ENCODE results near the gene PIGP.
A peak's percentile ranks its signal among the peaks of the same experiment; 100 is the strongest.

Gene PIGP

DNA sequence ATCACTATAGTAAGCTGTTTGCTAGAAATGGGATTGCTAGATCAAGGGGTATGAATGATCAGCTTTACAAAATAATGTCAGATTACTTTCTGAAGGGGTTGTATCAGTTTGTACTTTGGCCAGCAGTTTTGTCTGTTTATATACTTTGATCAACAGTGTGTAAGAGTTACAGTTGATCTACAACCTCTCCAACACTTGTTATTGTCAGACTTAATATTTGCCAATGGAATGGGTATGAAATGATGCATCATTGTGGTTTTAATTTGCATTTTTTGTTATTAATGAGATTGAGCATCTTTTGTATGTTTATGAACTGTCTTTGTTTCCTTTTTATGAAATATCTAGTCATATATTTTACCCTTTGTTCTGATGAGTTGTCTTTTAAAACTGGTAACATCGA, 4.5 kb upstream of the PIGP start:
- no peak overlapping the region for H3K4me2 ChIP-seq (ENCODE audit: insufficient read depth, low read length)
- TF ChIP-seq EZH2 (IDR thresholded peaks at IDR 0.05; ENCODE audit: borderline replicate concordance, low read depth, low read length, severe bottlenecking), result no peak
- TF ChIP-seq, protein P1, sequence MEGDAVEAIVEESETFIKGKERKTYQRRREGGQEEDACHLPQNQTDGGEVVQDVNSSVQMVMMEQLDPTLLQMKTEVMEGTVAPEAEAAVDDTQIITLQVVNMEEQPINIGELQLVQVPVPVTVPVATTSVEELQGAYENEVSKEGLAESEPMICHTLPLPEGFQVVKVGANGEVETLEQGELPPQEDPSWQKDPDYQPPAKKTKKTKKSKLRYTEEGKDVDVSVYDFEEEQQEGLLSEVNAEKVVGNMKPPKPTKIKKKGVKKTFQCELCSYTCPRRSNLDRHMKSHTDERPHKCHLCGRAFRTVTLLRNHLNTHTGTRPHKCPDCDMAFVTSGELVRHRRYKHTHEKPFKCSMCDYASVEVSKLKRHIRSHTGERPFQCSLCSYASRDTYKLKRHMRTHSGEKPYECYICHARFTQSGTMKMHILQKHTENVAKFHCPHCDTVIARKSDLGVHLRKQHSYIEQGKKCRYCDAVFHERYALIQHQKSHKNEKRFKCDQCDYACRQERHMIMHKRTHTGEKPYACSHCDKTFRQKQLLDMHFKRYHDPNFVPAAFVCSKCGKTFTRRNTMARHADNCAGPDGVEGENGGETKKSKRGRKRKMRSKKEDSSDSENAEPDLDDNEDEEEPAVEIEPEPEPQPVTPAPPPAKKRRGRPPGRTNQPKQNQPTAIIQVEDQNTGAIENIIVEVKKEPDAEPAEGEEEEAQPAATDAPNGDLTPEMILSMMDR (IDR thresholded peaks at IDR 0.05; ENCODE audit: borderline replicate concordance, extremely low read depth, low read length, poor library complexity, severe bottlenecking), result no peak

DNA sequence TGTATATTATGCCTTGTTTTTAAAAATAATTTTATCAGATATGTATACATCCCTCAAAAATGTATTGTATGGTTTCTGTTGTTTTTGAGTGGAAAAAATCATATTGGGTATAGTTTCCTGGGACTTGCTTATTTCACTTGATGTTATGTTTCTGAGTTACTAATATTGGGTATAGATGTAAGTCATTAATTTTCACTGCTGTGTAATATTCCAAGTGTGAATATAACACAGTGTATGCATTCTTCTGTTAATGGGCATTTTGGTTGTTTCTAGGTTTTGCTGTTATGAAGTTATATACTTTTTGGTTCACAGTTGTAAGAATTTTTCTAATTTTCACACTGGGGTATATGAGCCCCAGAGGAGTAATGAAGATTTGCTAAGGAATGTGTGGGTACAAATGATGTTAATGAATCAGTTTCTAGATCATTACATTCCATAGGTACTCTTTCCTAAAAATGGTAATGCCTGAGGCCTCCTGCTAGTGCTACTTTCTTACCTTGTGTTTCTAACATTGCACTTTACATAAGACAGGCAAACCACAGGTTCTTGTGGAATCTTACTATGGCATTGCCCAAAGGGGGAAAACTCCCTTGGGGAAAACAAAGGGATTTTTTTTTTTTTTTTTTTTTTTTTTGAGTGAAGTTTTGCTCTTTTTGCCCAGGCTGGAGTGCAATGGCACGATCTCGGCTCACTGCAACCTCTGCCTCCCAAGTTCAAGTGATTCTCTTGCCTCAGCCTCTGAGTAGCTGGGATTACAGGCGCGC, 3.4 kb upstream of the PIGP start:
- Histone ChIP-seq H4K20me1 (ENCODE audit: insufficient read depth, low read length) (peaks cover 24% of the 10 kb centered on the region; the same call in 1 of the 2 replicates), H3K27me3 (ENCODE audit: insufficient read depth, low read length, poor library complexity) (no peaks in the 10 kb centered on the region), H2AFZ (ENCODE audit: low read depth, low read length) (no peak overlapping the region), H3K79me2 (ENCODE audit: insufficient read depth, low read length) (peaks cover 93% of the 10 kb centered on the region), H3K36me3 (ENCODE audit: insufficient read depth, low read length) (no peaks in the 10 kb centered on the region; the same call in 1 of the 2 replicates), H3K4me1 (ENCODE audit: insufficient read depth, low read length) (peaks cover 33% of the 10 kb centered on the region), H3K9me3 (ENCODE audit: insufficient read depth, low read length, severe bottlenecking) (no peaks in the 10 kb centered on the region), H3K9ac (ENCODE audit: low read depth, low read length) (no peak overlapping the region), H3K27ac (ENCODE audit: low read length) (no peak overlapping the region), H3K4me2 (ENCODE audit: insufficient read depth, low read length) (peak overlapping the region; percentile 10; the same call in 1 of the 2 replicates), H3K4me3 (ENCODE audit: low read depth in 1 of 2, low read length in 2 of 2) (no peak overlapping the region)
- no peak for TF ChIP-seq EZH2 (IDR thresholded peaks at IDR 0.05; ENCODE audit: borderline replicate concordance, low read depth, low read length, severe bottlenecking)
- TF ChIP-seq, protein P1 (IDR thresholded peaks at IDR 0.05; ENCODE audit: borderline replicate concordance, extremely low read depth, low read length, poor library complexity, severe bottlenecking), result no peak
- DNase-seq (no peak), ATAC-seq (ENCODE audit: insufficient read depth, low read depth) (no peak)

More for the DNA sequence above, 4.5 kb upstream of the PIGP start:
- Histone ChIP-seq H3K9ac (ENCODE audit: low read depth, low read length) (no peak overlapping the region), H3K27me3 (ENCODE audit: insufficient read depth, low read length, poor library complexity) (no peaks in the 10 kb centered on the region), H3K36me3 (ENCODE audit: insufficient read depth, low read length) (no peaks in the 10 kb centered on the region; the same call in 1 of the 2 replicates), H3K4me1 (ENCODE audit: insufficient read depth, low read length) (peaks cover 24% of the 10 kb centered on the region), H4K20me1 (ENCODE audit: insufficient read depth, low read length) (peaks cover 24% of the 10 kb centered on the region; the same call in 1 of the 2 replicates), H3K9me3 (ENCODE audit: insufficient read depth, low read length, severe bottlenecking) (no peaks in the 10 kb centered on the region), H3K79me2 (ENCODE audit: insufficient read depth, low read length) (peaks cover 91% of the 10 kb centered on the region), H3K4me3 (ENCODE audit: low read depth in 1 of 2, low read length in 2 of 2) (no peak overlapping the region), H2AFZ (ENCODE audit: low read depth, low read length) (no peak overlapping the region), H3K27ac (ENCODE audit: low read length) (no peak overlapping the region)
- DNase-seq (no peak), ATAC-seq (ENCODE audit: insufficient read depth, low read depth) (no peak)

DNA sequence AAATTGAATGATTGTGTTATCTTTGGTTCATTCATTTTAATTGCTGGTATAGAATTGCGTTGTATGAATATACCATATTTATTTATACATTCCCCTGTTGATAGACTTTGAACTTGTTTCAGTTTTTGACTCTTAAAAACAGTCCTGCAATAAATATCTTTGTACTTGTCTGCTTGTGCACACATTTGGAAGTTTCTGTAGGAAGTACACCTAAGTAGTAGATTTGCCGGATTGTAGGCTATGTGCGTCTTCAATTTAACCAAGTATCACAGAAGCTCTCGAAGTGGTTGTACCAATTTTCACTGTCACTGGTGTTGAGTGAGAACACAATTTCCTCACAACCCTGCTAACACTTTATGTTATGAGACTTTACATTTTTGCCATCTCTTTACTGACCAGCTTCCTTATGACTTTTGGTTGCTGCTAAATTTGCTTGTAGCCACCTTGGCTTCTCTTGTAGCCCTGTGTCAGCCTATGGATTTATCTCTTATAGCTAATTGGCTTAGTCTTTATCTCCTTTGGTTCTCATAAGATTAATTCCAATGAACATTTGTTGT, 2.4 kb upstream of the PIGP start:
- H3K79me2 ChIP-seq (ENCODE audit: insufficient read depth, low read length), result peaks cover 87% of the 10 kb centered on the region
- no peak for ATAC-seq (ENCODE audit: insufficient read depth, low read depth)
- H3K27ac ChIP-seq (ENCODE audit: low read length), result no peak overlapping the region
- peaks cover 1% of the 10 kb centered on the region; the same call in 1 of the 2 replicates for H3K36me3 ChIP-seq (ENCODE audit: insufficient read depth, low read length)
- peaks cover 24% of the 10 kb centered on the region; the same call in 1 of the 2 replicates for H4K20me1 ChIP-seq (ENCODE audit: insufficient read depth, low read length)
- H3K4me3 ChIP-seq (ENCODE audit: low read depth in 1 of 2, low read length in 2 of 2), result peak overlapping the region in 1 of 2 experiments; percentile 11; a peak in 1 of 4 replicates
- no peak overlapping the region for H2AFZ ChIP-seq (ENCODE audit: low read depth, low read length)
- peaks cover 42% of the 10 kb centered on the region for H3K4me1 ChIP-seq (ENCODE audit: insufficient read depth, low read length)
- H3K27me3 ChIP-seq (ENCODE audit: insufficient read depth, low read length, poor library complexity), result no peaks in the 10 kb centered on the region
- H3K9me3 ChIP-seq (ENCODE audit: insufficient read depth, low read length, severe bottlenecking), result no peaks in the 10 kb centered on the region
- peak overlapping the region; percentile 93 for H3K9ac ChIP-seq (ENCODE audit: low read depth, low read length)
- DNase-seq, result no peak
- peak overlapping the region; percentile 95; the same call in 1 of the 2 replicates for H3K4me2 ChIP-seq (ENCODE audit: insufficient read depth, low read length)
- TF ChIP-seq, protein P1 (IDR thresholded peaks at IDR 0.05; ENCODE audit: borderline replicate concordance, extremely low read depth, low read length, poor library complexity, severe bottlenecking), result no peak
- TF ChIP-seq EZH2 (IDR thresholded peaks at IDR 0.05; ENCODE audit: borderline replicate concordance, low read depth, low read length, severe bottlenecking), result no peak
